GM19099 (cell line): ENCODE measurements around the gene PLEKHH1.
A peak's percentile ranks its signal among the peaks of the same experiment; 100 is the strongest.

Experiments used
- POLR2A ChIP-seq: IDR thresholded peaks from 3 replicates; pipeline ENCODE4 v1.6.1; 2011; ENCODE audit warnings: low read depth; ENCODE audit not compliant: insufficient read length; ENCODE audit errors: extremely low read depth

PLEKHH1 gene

GRCh38 chr14:67602076-67602475, 69.0 kb downstream of the PLEKHH1 start:
- TF ChIP-seq POLR2A = no peak

DNA sequence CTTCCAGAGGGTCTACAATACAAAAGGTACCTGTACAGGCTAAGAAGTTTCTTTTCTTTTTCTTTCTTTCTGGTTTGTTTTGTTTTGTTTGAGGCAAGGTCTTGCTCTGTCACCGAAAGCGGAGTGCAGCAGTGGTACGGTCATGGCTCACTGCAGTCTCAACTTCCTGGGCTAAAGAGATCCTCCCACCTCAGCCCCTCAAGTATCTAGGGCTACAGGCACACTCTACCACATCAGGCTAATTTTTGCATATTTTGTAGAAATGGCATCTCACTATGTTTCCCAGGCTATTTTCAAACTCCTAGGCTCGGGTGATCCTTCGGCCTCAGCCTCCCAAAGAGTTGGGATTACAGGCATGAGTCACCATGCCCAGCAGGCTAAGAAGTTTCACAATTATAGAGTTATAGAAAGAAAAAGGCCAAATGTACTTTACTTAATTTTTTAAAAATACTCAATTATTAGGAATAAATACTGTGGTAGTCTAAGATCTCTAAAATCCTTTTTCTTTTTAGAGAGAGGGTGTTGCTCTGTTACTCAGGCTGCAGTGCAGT, 70.0 kb downstream of the PLEKHH1 start:
- no peak for TF ChIP-seq POLR2A

DNA sequence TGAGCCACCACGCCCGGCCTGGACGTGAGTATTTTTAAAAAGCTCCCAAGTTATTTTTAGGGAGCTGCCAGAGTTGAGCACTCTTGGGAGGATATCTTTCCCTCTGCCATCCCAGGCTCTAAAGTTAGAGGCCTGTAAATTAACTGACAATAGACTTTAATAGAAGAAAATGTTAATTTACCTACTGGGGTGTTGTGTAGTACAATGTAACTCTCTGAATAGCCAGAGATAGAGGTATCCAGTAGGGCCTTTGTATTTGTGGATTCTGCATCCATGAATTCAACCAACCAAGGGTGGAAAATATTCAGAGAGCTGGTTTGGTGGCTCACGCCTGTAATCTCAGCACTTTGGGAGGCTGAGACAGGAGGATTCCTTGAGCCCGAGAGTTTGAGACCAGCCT, 74.6 kb downstream of the PLEKHH1 start:
- no peak for TF ChIP-seq POLR2A

- TF ChIP-seq POLR2A = no peak
Measured at GRCh38 chr14:67609642-67610310, 76.7 kb downstream of the PLEKHH1 start.

DNA sequence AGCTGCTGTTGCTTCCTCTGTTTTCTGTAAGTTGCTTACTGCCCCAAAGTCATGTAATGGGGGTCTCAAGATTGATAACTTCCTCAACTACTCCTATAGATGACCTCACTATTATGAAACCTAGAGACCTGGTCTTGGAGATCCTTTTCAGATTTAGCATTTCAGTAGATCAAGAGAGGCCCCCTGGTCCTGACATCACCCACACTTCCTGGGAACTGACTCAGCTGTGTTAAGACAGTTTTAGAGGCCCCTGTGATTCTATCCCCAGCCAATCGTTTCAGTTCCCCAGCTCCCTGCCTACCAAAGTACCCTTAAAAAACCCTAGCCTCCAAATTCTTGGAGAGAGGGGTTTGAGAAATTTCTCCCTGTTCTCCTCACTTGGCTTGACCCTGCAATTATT, 77.4 kb downstream of the PLEKHH1 start:
- TF ChIP-seq POLR2A = no peak

DNA sequence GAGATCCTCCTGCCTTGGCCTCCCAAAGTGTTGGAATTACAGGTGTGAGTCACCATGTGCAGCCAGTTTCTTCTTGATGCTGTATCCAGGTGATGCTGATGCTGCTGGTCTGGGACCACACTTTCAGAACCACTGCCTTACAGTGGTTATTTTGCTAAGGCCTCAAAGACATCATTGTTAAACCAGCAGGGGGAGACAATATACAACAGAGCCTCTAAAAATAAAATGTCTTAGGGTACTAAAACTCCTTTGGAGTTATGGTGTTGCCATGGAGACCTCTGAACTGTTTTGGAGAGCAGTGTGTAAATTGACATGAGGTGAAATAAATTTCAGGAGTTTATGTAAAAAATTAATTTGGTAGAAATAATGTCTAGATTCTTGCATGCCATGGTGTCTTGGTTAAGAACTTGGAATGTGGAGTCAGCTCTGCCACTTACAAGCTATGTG, 85.5 kb downstream of the PLEKHH1 start:
- no peak for TF ChIP-seq POLR2A

DNA sequence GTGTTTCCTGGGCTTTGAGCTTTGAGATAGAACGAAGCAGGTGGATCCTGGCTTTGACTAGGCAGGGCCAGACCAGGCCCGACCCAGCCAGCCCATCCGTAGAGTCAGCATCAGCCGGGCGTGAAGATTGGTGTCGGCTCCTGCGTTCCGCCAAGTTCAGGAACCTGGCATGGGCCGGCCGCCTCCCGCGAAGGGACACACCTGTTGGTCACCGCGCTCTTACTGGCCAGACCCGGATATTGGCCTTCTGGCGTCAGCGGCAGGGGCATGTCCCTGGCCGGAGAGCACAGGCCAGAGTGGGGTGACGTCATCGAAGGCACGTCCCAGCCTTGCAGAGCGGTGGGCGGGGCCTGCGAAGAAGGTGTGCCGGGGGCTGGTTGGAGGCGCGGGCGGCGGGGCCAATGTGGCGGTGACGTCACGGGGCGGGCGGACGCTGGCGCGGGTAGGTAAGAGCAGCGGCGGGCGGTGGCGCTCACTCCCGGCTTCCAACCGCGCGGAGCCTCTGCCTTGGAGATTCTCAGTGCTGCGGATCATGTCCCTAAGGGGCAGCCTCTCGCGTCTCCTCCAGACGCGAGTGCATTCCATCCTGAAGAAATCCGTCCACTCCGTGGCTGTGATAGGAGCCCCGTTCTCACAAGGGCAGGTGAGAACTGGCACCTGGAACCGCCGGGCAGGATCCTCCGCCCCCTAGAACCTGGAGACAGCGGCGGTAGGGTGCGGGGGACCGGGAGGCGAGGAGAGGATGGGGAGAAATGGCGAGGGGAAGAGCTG, 86.5 kb downstream of the PLEKHH1 start, which contains the start of gene ARG2:
ARG2 (plus strand) TSS at position 475 of the 771 bp plus-strand sequence; CDS start at position 533, 58 bp downstream.
- peak; percentile 27 for TF ChIP-seq POLR2A

DNA sequence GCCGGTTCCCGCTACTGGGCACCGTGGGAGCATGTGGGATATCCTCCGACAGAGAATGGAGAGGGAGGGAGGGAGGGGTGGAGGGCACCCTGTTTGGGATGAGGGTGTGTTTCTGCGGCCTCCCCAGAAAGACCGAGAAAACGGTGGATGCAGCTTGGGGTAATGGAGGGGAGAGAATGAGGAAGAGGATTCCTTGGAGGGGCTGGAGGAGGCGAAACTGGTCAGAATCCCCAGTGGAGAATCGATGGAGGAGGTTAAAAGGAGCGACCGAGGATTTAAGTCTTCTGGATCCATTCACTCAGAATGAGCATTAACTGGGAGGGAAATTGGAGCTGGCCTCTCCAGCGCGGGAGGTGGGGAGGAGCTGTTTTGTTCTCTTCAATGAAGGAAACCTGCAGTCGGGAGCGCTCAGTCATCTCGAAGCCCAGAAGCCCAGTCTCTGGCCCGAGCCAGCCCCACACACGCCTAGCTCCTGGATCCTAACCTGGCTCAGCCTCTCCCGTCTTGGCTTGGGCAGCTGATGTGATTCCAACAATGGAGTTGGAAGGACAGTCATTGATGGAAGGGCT, 87.2 kb downstream of the PLEKHH1 start:
- TF ChIP-seq POLR2A = no peak

GRCh38 chr14:67622675-67623074, 89.6 kb downstream of the PLEKHH1 start:
- no peak for TF ChIP-seq POLR2A

DNA sequence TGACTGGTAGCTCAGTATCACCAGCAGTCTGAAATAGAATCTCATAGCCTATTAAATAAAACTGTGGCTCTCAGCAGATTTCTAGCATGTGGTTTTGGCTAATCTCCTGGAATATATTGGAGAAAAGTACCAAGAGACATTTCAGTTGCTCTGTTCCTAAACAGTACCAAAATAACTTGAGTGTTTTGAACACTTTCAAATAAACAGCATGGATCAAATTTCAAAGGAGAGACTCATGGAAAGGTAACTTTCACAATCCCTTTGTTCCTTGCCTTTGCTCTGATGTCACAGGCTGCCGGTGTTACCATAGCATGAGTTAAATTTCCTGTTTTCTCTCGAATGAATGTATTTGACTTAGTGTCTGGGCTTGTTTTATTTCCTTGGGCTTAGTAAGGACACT, 90.0 kb downstream of the PLEKHH1 start:
- TF ChIP-seq POLR2A = no peak

DNA sequence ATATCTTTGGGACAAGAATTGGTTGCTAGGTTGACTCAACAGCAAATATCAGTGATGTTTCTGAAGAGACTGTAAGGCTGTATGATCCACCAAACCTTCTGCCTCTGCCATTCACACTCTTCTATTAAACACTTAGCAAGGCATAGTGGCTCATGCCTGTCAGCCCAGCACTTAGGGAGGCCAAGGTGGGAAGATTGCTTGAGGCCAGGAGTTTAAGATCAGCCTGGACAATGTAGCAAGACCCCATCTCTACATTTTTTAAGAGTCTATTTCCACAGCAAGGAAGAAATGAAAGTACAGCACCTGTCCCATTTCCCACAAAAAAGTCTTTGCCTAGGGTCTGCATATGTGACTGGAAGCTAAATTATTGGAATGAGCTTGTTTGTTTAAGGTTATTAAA, 94.4 kb downstream of the PLEKHH1 start:
- no peak for TF ChIP-seq POLR2A

DNA sequence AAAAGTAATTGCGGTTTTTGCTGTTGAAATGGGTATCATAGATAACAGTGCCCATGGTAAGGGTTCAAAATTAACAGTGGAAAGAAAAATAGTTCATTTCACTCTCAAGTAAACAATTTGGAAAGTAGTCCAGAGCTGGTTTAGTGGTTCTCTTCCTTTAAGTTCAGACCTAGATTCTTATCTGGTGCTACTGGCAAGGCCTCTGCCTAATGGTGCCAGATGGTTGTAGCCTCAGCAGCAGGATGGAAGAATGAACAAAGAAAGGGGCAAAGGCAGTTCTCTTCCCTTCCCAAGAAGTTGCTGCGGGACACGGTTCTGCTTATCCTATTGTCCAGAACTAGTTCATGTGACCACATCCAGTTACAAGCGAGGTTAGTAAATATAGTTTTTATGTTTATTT, 97.1 kb downstream of the PLEKHH1 start:
- TF ChIP-seq POLR2A = no peak

GRCh38 chr14:67630938-67631337, 97.8 kb downstream of the PLEKHH1 start:
- TF ChIP-seq POLR2A = no peak

DNA sequence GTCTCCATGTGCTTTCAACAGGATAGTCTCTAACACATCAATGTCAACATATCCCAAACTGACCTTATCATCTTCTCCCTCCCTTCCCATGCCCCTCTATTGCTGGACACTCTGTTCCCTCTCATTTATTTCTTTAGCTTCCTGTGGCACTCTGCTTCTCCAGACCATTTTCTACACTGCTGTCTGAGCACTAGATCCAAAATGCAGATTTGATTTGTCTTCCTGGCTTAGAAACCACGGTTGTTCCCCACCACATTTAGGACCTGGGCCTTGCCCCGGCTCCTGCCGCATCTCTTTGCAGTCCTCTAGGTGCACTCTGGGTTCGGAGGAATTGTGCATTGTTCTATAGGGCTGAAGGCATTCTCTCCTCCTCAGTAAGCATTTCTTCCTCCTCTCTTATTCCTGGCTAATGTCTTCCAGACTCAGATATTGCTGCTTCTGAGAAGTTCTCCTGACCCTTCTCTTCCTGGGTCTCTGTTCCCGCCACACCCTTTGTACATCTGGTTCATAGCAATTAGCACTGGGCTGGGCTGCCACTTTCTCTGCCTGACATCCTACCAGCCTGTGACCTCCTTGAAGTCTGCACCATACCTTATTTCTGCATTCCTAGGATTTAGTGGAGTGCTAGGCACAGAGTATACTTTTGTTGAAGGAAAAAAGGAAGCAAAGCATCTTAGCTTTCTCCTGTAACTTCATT, 100.5 kb downstream of the PLEKHH1 start:
- no peak for TF ChIP-seq POLR2A

GRCh38 chr14:67636361-67636919, 103.3 kb downstream of the PLEKHH1 start:
- no peak for TF ChIP-seq POLR2A
